ENCODE measurements around the gene ZFYVE21.
"Not testable (repeated sequence)": the region's sequence is repeated elsewhere in the genome, so short reads cannot be mapped to it uniquely, and the experiment has no call there.

ZFYVE21 gene

DNA sequence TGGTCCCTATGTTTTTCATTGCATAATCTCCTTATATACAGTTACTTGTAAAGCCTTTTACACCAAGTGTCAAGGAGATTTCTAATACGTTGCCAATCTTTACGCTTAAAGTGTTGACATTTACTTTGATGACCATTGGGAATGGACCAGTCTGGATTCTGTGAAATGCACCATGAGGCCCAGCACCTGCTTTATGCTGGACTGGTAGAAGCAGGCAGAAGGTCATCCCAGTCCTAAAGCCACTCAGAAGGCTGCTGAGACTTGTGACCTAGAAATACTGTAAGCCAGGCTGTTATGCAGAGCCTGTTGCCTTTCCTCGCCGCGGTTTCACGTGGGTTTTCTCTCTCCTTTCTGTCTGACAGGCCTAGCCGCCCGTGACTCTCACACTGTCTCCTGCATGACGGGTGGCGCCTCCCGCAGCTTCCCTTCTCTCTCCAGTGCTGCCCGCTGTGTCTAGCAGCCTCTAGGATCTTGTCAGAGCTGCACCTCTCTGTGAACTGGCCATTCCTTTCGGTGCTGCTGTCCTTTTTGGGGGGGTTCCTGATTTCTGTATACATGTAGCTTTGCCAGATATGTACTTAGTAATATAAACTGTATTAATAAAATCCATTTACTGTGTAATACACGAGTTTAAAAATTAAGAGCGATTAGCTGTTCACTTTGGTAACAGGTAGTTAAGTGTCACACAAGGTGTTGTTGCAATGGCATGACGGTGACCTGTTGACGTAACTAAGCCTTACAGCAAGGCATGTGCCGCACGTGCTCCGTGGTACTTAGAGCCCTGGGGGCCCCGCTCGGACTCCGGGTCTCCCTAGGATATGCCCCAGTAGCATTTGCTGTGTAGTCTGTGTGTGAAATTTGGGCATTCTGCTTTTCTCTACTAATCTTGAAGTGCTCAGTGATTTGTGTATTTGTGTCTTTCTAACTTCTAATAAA is 30.1 kb upstream of the ZFYVE21 start:
- no peak overlapping the region for H3K4me3 ChIP-seq (replicated peaks; ENCODE audit: low read depth, low read length)
- DNase-seq (ENCODE audit: low read depth), result no peak
- TF ChIP-seq, protein P1, sequence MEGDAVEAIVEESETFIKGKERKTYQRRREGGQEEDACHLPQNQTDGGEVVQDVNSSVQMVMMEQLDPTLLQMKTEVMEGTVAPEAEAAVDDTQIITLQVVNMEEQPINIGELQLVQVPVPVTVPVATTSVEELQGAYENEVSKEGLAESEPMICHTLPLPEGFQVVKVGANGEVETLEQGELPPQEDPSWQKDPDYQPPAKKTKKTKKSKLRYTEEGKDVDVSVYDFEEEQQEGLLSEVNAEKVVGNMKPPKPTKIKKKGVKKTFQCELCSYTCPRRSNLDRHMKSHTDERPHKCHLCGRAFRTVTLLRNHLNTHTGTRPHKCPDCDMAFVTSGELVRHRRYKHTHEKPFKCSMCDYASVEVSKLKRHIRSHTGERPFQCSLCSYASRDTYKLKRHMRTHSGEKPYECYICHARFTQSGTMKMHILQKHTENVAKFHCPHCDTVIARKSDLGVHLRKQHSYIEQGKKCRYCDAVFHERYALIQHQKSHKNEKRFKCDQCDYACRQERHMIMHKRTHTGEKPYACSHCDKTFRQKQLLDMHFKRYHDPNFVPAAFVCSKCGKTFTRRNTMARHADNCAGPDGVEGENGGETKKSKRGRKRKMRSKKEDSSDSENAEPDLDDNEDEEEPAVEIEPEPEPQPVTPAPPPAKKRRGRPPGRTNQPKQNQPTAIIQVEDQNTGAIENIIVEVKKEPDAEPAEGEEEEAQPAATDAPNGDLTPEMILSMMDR (IDR thresholded peaks at IDR 0.05; ENCODE audit: low read length, missing control alignments), result no peak

DNA sequence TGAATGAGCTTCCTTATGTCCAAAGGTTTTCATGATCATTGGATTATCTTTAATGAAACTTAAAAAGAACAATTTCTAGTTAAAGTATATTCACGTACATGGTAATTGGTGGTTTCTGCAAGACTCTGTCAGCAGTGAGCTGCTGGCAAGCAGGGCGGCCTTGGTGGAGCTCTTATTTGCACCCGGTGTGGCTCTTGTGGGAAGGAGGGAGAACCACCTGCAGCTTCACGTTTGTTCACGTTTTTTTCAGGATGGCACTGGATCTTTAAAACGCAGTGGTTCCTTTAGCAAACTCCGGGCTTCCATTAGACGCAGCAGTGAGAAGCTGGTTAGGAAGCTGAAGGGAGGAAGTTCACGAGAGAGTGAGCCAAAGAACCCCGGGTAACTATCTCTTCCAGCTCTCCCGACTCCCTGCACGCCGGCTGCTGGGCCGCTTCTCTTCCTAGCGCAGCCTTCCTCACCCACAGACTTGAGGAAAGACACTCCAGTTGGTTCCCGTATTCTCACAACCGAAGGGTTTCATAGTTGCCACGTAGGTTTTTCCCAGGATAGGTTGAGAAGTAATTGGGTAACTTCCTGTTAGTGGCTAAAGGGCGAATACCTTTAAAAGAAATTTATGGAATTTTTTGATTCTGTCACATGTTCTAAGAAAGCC is 28.7 kb upstream of the ZFYVE21 start:
- H3K4me3 ChIP-seq (replicated peaks; ENCODE audit: low read depth, low read length), result no peak overlapping the region
- TF ChIP-seq, protein P1 (IDR thresholded peaks at IDR 0.05; ENCODE audit: low read length, missing control alignments), result no peak
- peak; percentile 83 for DNase-seq (ENCODE audit: low read depth)

DNA sequence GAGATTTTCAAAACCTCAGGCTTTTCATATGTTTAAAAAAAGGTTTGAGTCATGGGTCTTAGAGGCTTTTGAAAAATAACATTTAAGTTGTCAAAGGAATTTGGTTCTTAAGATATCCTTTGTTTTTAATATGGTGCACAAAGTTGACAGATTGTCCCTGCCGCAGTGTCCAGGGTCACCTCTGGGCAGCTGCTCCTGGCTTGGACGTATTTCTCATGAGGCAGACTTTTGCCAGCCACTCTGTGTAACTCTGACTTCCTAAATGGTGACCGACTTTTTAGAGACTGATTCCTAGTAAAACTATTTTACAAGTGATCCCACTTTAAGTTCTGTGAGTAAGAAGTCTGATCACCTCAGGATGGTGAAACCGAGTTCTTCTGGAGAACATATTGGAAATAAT is 27.9 kb upstream of the ZFYVE21 start:
- no peak overlapping the region for H3K4me3 ChIP-seq (replicated peaks; ENCODE audit: low read depth, low read length)
- DNase-seq (ENCODE audit: low read depth), result no peak
- TF ChIP-seq, protein P1 (IDR thresholded peaks at IDR 0.05; ENCODE audit: low read length, missing control alignments), result no peak

DNA sequence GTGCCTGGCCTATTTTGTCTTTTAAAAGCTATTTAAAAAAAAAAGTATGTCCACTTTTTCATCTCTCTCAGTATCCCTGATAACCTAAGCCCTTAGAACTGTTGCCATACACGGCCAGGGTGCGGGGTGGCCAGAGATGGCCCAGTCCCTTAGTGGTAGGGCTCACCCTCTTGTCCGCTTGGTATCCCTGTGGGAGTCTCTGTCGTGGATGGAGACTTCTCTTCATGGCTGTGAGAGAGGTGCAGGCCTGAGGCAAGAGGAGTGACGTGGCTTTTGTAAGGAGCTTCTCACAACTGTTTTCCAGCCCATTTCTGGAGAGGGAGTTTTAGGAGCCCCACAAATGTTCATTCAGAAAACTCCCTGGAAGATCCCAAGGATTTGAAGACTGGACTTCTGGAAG is 27.2 kb upstream of the ZFYVE21 start:
- H3K4me3 ChIP-seq (replicated peaks; ENCODE audit: low read depth, low read length), result no peak overlapping the region
- no peak for DNase-seq (ENCODE audit: low read depth)
- TF ChIP-seq, protein P1 (IDR thresholded peaks at IDR 0.05; ENCODE audit: low read length, missing control alignments), result no peak

DNA sequence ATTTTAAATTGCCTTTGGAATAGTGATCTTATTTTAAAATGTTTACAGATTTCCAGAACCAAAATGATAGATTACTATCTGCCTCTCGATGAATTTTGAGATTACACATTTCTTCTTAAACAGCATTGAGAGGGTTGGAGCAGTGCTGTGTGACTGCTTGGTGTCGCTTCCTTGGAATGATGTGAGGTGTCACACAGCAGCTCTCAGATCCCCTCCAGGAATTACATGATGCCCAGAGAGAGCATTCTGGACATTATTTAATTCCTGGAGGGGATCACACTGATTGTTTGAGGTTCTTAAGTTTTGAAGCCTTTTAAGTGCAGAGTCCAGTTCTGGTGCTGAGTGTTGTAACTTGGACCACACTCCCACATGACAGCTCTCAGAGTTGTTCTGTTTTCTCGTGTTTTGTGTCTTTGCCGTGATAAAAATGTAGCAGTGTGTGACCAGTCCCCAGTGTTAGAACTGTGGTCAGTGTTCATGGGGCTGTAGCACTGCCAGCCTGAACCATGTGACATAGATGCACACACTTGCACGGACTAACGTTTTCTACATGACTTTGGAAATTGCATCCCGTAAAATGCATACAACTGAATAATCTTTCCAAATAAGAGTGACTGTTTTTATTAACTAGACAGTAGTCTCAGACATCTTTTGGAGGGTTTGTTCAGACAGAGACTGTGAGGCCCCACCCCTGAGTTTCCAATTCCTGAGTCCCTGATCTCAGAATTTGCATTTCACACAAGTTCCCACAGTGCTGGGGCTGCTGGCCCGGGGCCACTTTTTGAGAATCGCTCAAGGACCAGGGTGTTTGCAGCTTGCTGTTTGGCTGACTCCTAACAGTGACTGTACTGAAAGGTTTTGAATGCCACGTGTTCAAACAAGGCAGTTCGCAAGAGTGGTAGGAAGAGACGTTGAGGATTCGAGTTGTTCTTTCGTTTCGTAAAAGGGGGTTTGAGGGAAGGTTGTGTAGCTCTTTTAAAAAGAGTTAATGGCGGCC is 26.4 kb upstream of the ZFYVE21 start:
- H3K4me3 ChIP-seq (replicated peaks; ENCODE audit: low read depth, low read length), result no peak overlapping the region
- DNase-seq (ENCODE audit: low read depth), result peak; percentile 39
- TF ChIP-seq, protein P1 (IDR thresholded peaks at IDR 0.05; ENCODE audit: low read length, missing control alignments), result no peak

- DNase-seq (ENCODE audit: low read depth), result no peak
Measured at GRCh38 chr14:103690332-103690731, 25.3 kb upstream of the ZFYVE21 start.

GRCh38 chr14:103691655-103692054 is 24.0 kb upstream of the ZFYVE21 start:
- not testable (repeated sequence) for DNase-seq (ENCODE audit: low read depth); H3K4me3 ChIP-seq (replicated peaks; ENCODE audit: low read depth, low read length)

More at GRCh38 chr14:103690332-103690731, 25.3 kb upstream of the ZFYVE21 start:
- H3K4me3 ChIP-seq (replicated peaks; ENCODE audit: low read depth, low read length), result no peak overlapping the region
- TF ChIP-seq, protein P1 (IDR thresholded peaks at IDR 0.05; ENCODE audit: low read length, missing control alignments), result no peak
